Suprapubic skin (tissue), 4 donors: ENCODE data around the gene EPS8.

Experiments used
- EP300 ChIP-seq: sonication (generic); formaldehyde crosslinking; IDR thresholded peaks from one replicate; pipeline ENCODE4 v1.6.1; 2017; ENCODE audit warnings: antibody characterized with exemption
- POLR2A ChIP-seq, 2 donors: fragments of 450-650 bp; IDR thresholded peaks; one replicate each; pipeline ENCODE4 v1.6.1; 2017; ENCODE audit warnings: antibody characterized with exemption in 2 of 2, mild to moderate bottlenecking in 2 of 2, moderate library complexity in 2 of 2
- POLR2AphosphoS5 ChIP-seq, 3 donors: sonication (generic); formaldehyde crosslinking; IDR thresholded peaks; one replicate each; pipeline ENCODE4 v1.6.1; 2017; ENCODE audit warnings: antibody characterized with exemption in 3 of 3

DNA sequence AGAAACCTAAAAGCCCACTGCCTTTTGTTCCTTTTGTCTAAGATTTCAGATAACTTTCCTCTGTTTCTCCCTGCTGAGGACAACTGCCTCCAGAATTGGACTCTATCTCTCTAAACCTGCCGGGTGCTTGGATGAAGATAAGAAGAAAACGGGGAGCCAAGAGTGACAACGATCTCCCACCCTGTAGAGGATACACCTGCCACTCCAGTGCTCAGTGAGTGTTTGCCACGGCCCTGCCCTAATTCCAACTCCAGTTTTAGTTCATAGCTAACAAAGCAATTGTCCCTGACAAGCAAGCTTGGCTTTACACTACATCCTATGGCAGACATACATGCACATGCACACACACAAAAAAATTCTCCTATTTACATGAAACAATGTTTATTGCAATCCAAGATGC lies 39.3 kb downstream of the EPS8 start:
- no peak for TF ChIP-seq POLR2AphosphoS5 (IDR thresholded peaks at IDR 0.05)
- TF ChIP-seq EP300: no peak
- TF ChIP-seq POLR2A (IDR thresholded peaks at IDR 0.05): no peak
